Endothelial cell (in vitro differentiated cells): ENCODE results near the gene WDR47. TPM values are rescaled to one million over a fixed set of nuclear protein-coding genes. Genes with fewer than 3 reads are reported as not detected.
"Not testable (repeated sequence)": the region's sequence is repeated elsewhere in the genome, so short reads cannot be mapped to it uniquely, and the experiment has no call there.

Source experiments
- DNase-seq: peaks from one replicate; pipeline ENCODE4 v3.0.0; 2021; ENCODE audit warnings: low spot score
- H3K27ac Mint-ChIP-seq: one replicate; pipeline ENCODE4 v1.8.0; 2021; ENCODE audit warnings: mixed read lengths, inconsistent platforms; ENCODE audit not compliant: unreplicated experiment
- H3K27me3 Mint-ChIP-seq: one replicate; pipeline ENCODE4 v1.8.0; 2021; ENCODE audit warnings: mild to moderate bottlenecking, moderate library complexity, mixed read lengths, inconsistent platforms; ENCODE audit not compliant: unreplicated experiment
- H3K36me3 Mint-ChIP-seq: one replicate; pipeline ENCODE4 v1.8.0; 2021; ENCODE audit warnings: mild to moderate bottlenecking, low read depth, mixed read lengths, inconsistent platforms; ENCODE audit not compliant: unreplicated experiment
- H3K4me1 Mint-ChIP-seq: one replicate; pipeline ENCODE4 v1.8.0; 2021; ENCODE audit warnings: mild to moderate bottlenecking, mixed read lengths, inconsistent platforms; ENCODE audit not compliant: unreplicated experiment
- H3K4me3 Mint-ChIP-seq: one replicate; pipeline ENCODE4 v1.8.0; 2021; ENCODE audit warnings: mild to moderate bottlenecking, mixed read lengths, inconsistent platforms; ENCODE audit not compliant: unreplicated experiment
- H3K9me3 Mint-ChIP-seq: one replicate; pipeline ENCODE4 v1.8.0; 2021; ENCODE audit warnings: mixed read lengths, inconsistent platforms; ENCODE audit not compliant: unreplicated experiment
- CTCF ChIP-seq: fragments of 200-600 bp; sonication (generic); IDR thresholded peaks from one replicate; pipeline ENCODE4 v1.5.0; 2021; ENCODE audit warnings: antibody characterized with exemption; ENCODE audit not compliant: unreplicated experiment
- total RNA-seq: library from RNA; stranded (reverse); fragmentation: NEBNext Ultra II Directional; extraction: Animal tissue kit (Norgen Biotek cat#: 25700); gene quantifications from one replicate; pipeline ENCODE4 v1.2.1, GENCODE V29; 2021; ENCODE audit not compliant: unreplicated experiment

Gene WDR47
- total RNA-seq, 1 donor from 2014 or later: 19.4 TPM

DNA sequence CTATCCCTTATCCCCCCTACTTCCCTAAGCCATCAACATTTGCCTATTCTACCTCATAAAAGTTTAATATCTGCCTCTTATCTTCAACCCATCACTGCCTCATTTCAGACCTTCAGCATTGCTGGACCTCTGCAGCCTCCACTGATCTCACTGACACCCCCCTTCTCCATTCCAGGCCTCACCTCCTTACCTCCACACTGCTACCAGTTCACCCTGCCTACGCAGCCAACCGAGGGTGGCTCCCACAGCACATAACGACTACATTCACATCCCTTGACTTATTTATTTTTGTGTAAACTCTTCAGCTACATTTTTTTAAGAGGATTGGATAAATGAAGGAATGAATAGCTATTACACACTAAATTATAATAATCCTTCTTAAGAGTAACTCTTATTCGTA lies 92.9 kb downstream of the WDR47 start:
- DNase-seq: no peak

DNA sequence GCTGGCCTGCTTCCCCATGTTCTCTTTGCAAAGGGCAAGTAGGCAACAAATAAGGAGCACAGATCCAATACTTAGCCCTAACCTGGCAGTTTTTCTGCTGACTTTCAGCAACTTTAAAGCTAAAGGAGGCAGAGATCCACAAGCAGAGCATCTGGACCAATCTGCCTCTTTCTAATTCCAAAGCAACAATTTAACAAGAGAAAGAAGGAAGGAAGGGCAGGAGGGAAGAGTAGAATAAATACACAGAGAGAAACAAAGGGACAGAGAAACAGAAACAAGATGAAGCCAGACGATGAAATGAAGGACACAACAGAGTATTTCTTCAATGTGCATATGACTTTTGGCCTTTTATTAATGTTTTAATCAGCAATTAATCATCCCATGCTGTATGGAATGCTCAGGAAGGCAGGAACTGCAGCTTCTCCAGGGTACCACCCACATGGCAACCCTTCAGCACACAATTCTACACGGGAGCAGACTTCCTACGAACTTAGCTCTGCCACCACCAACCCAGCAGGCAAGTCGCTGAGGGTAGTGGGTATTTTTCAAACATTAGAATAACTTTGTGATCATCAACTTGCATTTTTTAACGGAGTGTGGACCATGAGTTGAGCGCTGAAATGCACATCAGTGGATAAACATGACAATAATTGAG lies 93.9 kb downstream of the WDR47 start:
- Mint-ChIP-seq H3K36me3 (no peaks in the 10 kb centered on the region), H3K9me3 (no peaks in the 10 kb centered on the region), H3K4me1 (peaks cover 14% of the 10 kb centered on the region), H3K27me3 (no peaks in the 10 kb centered on the region), H3K27ac (peak overlapping the region; percentile 70), H3K4me3 (peak overlapping the region; percentile 75)
- TF ChIP-seq CTCF: no peak
- DNase-seq: no peak

More for the DNA sequence above, 92.9 kb downstream of the WDR47 start:
- Mint-ChIP-seq H3K4me3 (no peak overlapping the region), H3K27ac (no peak overlapping the region), H3K4me1 (peaks cover 14% of the 10 kb centered on the region), H3K36me3 (peaks cover 9% of the 10 kb centered on the region), H3K27me3 (peaks cover 4% of the 10 kb centered on the region), H3K9me3 (no peaks in the 10 kb centered on the region)
- TF ChIP-seq CTCF: no peak

DNA sequence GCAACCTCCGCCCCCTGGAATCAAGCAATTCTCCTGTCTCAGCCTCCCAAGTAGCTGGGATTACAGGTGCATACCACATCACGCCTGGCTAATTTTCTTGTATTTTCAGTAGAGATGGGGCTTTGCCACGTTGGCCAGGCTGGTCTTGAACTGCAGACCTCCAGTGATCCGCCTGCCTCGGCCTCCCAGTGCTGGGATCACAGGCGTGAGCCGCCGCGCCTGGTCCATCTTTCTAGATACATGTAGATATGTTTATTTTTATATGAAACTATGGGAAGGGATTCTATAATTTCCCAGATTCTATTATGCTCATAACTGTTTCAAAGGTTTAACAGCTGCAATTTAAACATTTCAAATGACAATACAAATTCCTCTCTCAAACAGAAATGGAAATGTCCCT lies 105.7 kb downstream of the WDR47 start:
- TF ChIP-seq CTCF: no peak
- Mint-ChIP-seq H3K4me1 (no peaks in the 10 kb centered on the region), H3K27ac (no peak overlapping the region), H3K27me3 (no peaks in the 10 kb centered on the region), H3K4me3 (no peak overlapping the region), H3K9me3 (no peaks in the 10 kb centered on the region), H3K36me3 (peaks cover 30% of the 10 kb centered on the region)
- DNase-seq: no peak

DNA sequence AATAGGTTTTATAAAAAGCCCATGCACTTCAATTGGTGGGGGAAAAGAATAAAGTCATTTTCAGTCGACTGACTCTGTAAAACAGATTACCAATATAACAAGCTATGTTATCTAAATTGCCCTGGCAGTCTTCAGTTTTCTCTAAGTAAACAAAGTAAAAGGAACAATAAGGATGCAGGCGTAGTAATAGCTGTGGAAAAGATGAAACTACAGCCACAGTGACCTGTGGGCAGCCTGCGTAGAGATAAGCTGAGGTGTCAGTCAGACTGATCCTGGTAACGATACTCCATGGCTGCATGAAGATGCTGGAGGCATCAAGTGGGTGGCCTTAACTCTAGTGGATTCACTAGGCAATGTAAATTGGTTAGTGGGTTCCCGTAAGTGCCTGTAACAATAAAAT lies 108.0 kb downstream of the WDR47 start:
- Mint-ChIP-seq H3K9me3 (no peaks in the 10 kb centered on the region), H3K4me3 (no peak overlapping the region), H3K27me3 (no peaks in the 10 kb centered on the region), H3K27ac (no peak overlapping the region), H3K4me1 (no peaks in the 10 kb centered on the region), H3K36me3 (peaks cover 30% of the 10 kb centered on the region)
- no peak for TF ChIP-seq CTCF
- DNase-seq: no peak

DNA sequence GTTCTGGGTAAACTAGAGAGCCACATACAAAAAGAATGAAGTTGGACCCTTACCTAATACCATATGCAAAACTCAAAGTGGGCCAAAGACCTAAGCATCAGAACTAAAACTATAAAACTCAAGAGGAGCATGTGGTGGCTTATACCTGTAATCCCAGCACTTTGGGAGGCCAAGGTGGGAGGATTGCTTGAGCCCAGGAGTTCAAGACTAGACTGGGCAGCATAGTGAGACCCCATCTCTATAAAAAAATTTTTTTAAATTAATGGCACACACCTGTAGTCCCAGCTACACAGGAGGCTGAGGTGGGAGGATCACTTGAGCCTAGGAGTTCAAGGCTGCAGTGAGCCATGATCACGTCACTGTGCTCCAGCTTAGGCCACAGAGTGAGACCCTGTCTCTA lies 114.3 kb downstream of the WDR47 start:
- H3K4me1 Mint-ChIP-seq, H3K36me3 Mint-ChIP-seq, H3K9me3 Mint-ChIP-seq, H3K27ac Mint-ChIP-seq, DNase-seq, H3K4me3 Mint-ChIP-seq, H3K27me3 Mint-ChIP-seq: not testable (repeated sequence)
